Stimulated activated CD4-positive, alpha-beta T cell treated with anti-CD3 and anti-CD28 coated beads, Interleukin-15, amount 100 ng/mL, for 24 hours (primary cell): ENCODE data around the gene HIRA.
"Not testable (repeated sequence)": the region's sequence is repeated elsewhere in the genome, so short reads cannot be mapped to it uniquely, and the experiment has no call there.

Experiments
- DNase-seq: peaks from one replicate; pipeline ENCODE4 v3.0.0-alpha.2; 2020

HIRA gene

DNA sequence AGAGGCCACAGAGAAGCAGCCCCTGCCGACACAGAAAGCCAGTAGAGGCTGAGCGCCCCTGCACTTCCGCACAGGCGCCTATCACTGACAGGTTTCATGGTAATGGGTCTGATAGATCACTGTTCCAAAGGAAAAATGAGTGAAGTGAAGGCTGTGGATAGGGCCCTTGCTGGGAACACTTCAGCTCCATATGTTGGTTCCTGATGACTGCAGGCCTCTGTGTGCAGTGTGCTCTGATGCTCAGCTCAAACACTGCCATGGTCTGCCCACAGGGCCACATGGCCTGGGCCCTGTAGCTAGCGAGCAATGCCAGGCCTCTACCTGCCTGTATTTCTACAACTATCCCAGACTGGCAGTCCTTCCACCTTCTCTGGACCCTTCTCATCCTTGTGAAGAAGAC, 77.3 kb downstream of the HIRA start:
- no peak for DNase-seq

- no peak for DNase-seq
Measured at GRCh38 chr22:19353363-19354131, 78.0 kb downstream of the HIRA start.

DNA sequence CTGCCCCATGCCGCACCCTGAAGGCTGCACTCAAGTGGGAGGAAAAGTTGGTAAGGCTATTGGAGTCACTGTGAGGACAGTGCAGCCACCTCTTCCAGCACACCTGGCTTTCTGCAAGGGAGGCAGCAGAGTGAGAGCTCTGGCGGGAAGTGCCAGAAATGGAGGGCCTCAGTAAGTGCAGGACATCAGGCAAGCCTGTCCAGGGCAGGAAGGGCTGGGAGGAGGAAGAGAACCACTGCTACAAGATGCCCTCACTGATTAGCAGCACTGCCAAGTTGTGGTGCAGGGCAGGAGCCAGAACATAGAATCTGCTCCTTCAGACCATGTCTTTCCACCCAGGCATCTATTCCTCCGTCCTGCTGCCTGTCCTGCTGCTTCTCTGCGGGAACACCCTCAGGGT, 78.8 kb downstream of the HIRA start:
- no peak for DNase-seq

- no peak for DNase-seq
Measured at GRCh38 chr22:19352217-19352616, 79.3 kb downstream of the HIRA start.

- DNase-seq, result no peak
Measured at GRCh38 chr22:19351604-19352003, 79.9 kb downstream of the HIRA start.

- DNase-seq, result no peak
Measured at GRCh38 chr22:19350947-19351346, 80.6 kb downstream of the HIRA start.

DNA sequence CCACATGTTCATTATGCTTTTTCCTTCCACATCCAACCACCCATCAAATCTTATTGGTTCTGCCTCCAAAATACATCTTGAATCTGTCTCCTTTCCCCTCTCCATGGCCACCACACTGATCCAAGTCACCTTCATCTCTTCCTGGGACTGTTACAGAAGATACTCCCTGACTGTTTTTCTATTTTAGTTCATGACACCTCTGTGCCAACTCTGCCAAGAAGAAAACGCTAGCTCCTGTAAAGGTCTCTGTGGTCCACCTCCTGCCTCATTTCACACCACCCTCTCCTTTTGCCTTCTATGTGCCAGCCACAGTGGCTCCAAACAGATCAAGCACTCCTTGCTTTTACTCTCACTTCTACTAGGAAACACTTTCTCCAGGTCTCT, 81.1 kb downstream of the HIRA start:
- no peak for DNase-seq

DNA sequence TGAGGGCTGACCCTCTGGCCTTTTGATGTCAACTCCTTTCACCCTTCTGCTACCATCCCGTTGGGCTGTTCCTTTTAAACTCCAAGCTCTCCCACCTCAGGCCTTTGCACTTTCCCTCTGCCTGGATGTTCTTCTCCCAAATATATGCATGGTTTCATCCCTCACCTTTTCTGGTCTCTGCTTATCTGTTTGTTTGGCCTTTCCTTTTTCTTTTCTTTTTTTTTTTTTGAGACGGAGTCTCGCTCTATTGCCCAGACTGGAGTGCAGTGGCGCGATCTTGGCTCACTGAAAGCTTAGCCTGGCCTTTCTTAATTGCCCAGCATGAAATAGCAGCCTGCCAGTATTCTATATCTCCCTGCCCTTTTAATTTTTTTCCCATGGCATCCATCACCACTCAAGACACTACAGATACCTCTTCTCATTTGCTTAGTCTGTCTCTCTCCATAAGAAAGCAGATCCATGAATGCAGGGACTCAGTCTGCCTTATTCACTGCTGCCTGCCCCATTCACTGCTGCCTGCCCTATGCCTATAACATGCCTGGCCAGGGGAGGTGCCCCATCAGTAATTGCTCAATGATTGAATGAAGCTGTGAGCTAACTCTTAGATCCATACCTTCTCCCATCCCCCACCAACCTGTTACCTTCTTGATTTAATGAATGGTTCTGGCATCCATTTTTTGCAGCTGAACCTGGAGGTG, 81.6 kb downstream of the HIRA start:
- no peak for DNase-seq

- DNase-seq, result no peak
Measured at GRCh38 chr22:19346677-19347265, 84.8 kb downstream of the HIRA start.

- no peak for DNase-seq
Measured at GRCh38 chr22:19344420-19344819, 87.1 kb downstream of the HIRA start.

DNA sequence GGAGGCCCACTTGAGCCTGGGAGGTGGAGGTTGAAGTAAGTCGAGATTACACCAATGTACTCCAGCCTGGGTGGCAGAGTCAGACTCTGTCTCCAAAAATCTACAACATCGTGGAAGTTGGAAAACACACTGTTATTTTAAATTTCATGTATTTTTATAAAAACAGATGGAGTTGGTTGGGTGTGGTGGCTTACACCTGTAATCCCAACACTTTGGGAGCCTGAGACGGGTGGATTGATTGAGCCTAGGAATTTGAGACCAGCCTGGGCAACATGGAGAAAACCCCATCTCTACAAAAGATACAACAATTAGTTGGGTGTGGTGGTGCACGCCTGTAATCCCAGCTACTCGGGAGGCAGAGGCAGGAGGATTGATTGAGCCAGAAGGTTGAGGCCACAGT, 88.1 kb downstream of the HIRA start:
- no peak for DNase-seq

DNA sequence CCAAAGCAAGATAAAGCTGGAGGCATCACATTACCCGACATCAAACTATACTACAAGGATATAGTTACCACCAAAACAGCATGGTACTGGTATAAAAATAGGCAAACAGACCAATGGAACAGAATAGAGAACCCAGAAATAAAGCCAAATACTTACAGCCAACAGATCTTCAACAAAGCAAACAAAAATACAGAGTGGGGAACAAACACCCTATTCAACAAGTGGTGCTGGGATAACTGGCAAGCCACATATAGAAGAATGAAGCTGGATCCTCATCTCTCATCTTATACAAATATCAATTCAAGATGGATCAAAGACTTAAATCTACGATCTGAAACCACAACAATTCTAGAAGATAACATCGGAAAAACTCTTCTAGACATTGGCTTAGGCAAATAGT, 90.0 kb downstream of the HIRA start:
- no peak for DNase-seq

DNA sequence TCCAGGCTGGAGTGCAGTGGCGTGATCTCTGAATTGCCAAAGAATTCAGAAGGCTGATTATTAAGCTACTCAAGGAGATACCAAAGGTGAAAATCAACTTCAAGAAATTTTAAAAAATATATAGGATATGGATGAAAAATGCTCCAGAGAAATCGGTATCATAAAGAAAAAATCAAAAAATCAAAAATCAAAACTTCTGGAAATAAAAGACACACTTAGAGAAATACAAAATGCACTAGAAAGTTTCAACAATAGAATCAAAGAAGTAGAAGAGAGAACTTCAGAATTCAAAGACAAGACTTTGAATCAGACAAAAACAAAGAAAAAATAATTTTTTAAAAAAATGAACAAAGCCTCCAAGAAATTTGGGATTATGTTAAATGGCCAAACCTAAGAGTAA, 94.4 kb downstream of the HIRA start:
- DNase-seq, result no peak

DNA sequence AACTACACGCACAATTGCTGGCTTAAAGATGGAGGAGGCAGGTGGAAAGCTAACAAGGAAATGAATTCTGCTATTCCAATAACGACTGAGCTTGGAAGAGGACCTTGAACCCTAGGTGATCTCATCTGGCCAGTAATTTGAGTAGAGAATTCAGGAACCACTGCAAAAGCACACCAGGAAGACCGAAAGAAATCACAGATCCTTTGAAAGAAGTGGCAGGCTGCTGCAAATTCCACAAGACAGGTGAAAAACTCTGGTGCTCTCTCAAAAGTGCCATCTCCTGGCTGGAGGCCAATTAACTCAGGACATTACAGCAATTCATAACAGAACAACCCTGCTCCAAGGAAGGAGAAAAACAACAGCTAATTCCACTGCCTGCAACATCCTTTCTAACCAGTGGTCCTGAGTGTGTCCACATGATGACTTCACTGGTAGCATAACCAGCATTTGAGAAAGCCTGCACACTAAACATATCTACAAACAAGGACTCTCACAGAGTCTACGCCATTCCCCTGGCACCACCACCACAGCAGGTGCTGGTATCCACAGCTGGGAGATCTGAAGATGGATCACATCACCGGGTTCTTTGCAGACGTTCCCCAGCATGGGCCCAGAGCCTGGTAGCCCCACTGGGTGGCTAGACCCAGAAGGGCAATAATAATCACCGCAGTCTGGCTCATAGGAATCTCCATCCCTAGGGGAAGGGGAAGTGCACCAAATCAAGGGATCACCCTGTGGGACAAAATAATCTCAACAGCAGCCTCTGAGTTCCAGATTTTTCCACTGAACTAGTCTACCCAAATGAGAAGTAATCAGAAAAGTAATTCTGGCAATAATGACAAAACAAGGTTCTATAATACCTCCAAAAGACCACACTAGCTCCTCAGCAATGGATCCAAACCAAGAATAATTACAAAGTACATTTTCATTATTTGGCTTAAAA, 95.1 kb downstream of the HIRA start:
- no peak for DNase-seq

DNA sequence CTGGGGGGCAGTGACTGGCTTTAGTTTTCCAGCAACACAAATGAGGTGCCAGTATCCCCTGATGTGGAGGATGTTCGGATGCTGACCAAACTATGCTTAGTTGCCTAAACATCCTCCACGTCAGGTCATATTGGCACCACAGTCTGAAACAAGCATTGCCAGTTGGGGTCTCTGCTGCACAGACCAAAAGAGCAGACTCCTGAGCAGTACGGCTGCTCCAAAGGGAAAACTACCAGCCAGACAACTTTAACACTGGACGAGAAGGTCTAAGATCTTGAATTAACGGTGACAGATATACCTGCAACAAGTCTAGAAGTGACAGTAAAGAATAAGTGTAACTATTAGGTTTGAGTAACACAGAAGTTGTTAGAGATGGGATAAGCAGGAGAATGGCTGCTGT, 99.6 kb downstream of the HIRA start:
- no peak for DNase-seq

GRCh38 chr22:19331474-19331873, 100.1 kb downstream of the HIRA start:
- no peak for DNase-seq

DNA sequence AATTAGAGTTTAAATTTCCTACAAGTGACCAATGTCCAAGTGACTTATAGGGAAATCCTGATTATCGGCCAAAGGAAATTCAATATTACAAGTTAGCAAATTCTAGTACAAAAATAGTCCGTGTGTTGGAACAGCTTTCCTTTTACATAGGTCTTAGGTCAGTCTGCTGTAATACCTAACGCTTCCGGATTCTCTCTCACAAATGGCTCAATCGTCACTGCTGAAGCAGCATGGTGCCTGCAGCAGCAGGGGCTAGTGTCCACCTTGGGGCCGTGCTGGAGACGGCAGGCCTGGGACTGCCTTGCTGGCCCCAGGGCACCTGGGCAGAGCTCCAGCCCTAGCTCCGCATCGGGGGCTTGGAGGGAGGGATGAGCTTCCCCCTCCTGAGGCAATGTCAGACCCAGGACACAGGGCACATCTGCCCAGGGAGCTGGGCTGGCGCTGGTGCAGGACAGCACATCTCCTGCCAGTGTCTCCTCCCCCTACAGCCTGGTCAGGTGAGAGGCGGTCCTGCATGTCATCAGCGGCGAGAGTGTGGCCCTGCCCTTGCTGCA, 100.6 kb downstream of the HIRA start:
- DNase-seq, result no peak

- not testable (repeated sequence) for DNase-seq
Measured at GRCh38 chr22:19330205-19330604, 101.3 kb downstream of the HIRA start.

DNA sequence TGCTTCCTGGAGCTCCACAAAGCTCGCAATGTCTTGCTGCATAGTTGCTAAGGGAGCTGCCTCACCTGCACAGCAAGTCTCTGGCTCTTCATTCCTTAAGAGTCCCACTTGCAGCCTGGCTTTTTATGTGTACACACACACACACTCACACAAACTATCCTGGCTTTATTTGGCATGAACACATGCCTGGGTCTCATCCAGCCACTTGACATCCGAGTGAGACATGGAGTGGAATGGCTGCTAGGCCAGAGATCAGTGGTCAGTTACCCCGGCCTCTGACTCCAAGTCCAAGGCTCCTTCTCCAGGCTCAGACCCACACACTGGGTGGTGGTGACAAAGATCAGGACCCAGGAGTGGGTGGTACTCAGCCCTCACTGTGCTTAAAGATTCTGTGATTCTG, 102.1 kb downstream of the HIRA start:
- DNase-seq, result no peak

DNA sequence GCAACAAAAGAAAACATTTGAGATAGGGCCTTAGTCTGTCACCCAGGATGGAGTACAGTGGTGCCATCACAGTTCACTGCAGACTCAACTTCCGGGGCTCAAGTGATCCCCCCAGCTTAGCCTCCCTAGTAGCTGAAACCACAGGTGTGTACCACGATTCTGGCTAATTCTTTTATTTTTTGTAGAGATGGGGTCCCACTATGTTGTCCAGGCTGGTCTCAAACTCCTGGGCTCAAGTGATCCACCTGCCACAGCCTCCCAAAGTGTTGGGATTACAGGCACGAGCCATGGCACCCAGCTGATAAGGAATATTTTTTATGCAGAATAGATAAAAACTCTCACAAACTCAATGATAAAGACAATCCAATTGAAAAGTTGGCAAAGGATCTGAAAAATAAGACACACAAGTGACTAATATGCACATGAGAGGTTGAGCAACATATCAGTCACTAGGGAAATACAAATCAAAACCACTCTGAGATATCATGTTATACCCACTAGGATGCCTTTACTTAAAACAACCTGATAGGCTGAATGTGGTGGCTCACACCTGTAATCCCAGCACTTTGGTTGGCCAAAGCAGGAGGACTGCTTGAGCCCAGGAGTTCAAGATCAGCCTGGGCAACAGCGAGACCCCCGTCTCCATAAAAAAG, 106.1 kb downstream of the HIRA start:
- DNase-seq, result no peak

DNA sequence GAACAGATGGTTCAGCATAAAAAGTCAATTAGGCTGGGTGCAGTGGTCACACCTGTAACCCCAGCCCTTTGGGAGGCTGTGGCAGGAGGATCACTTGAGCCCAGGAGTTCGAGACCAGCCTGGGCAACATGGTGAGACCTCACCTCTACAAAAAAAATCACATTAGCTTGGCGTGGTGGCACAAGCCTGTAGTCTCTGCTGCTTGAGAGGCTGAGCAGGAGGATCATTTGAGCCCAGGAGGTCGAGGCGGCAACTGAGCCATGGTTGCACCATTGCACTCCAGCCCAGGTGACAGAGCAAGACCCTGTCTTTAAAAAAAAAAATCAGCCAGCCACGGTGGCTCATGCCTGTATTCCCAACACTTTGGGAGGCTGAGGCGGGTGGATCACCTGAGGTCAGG, 108.1 kb downstream of the HIRA start:
- DNase-seq, result not testable (repeated sequence)

DNA sequence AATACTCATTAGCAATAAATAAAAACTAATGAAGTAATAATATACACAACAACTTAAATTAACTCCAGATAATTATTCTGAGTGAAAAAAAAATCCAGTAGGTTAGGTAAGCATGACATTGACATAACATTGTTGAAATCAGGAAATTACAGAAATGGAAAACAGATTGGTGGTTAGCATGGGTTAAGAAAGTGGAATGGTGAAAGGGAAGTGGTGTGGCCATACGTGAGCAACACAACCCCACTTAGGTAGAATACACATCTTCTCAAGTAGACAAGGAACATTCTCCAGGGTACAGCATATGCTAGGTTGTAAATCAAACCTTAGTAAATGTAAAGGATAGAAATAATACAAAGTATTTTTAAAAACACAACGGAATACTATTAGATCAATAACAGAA, 109.8 kb downstream of the HIRA start:
- DNase-seq, result no peak
